Inferior parietal cortex (tissue), 1 donor: Measurements from ENCODE around the gene SPDYC.
A peak's percentile ranks its signal among the peaks of the same experiment; 100 is the strongest.
"Not testable (repeated sequence)": the region's sequence is repeated elsewhere in the genome, so short reads cannot be mapped to it uniquely, and the experiment has no call there.

Source experiments
- DNase-seq: peaks from one replicate; pipeline ENCODE4 v3.0.0-alpha.2; 2016; ENCODE audit errors: extremely low spot score

The SPDYC gene

DNA sequence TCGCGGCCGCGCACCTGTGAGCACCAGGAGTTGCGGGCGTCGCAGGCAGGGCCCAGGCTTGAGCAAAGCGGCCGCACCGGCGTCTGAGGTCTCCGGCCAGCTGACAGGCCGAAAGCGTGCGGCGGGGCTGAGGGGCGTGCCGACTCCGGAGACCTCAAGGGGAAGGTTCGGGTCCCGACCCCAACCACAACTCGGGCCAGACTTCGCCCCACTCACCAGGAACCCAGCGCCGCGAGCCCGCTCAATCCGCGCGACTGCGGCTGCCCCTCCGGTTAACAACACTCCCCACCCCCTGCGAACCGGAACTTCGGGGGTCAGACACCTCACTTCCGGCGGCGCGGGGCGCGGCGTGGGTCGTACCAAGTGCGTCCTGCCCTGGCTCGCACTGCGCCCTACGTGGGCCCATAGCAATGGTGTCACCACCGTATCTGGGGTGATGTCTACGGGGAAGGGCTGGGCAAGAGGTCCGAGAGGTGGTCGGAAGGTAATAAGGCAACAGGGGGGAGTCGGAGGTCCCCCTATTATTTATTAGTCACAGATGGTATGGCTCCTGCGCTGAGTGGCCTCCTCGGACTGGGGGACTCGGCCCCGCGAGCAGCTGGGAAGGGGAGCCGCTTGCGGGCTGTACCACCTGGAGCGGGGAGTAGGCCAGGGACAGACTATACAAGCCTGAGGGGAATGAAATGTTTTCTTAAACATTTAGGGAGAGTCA lies 35.6 kb upstream of the SPDYC start, which contains the start of gene SYVN1:
Gene SYVN1 (minus strand): TSS at position 280 of the 712 bp plus-strand sequence. CDS start 918 bp downstream, outside the sequence.
- peak; percentile 93 for DNase-seq

GRCh38 chr11:65134952-65135632 lies 34.9 kb upstream of the SPDYC start:
- DNase-seq = peak; percentile 92

- no peak for DNase-seq
These were observed 34.3 kb upstream of the SPDYC start for GRCh38 chr11:65135633-65136145.

- no peak for DNase-seq
These were observed 33.4 kb upstream of the SPDYC start for GRCh38 chr11:65136515-65137096.

GRCh38 chr11:65141896-65142494 lies 28.0 kb upstream of the SPDYC start:
- DNase-seq = no peak

DNA sequence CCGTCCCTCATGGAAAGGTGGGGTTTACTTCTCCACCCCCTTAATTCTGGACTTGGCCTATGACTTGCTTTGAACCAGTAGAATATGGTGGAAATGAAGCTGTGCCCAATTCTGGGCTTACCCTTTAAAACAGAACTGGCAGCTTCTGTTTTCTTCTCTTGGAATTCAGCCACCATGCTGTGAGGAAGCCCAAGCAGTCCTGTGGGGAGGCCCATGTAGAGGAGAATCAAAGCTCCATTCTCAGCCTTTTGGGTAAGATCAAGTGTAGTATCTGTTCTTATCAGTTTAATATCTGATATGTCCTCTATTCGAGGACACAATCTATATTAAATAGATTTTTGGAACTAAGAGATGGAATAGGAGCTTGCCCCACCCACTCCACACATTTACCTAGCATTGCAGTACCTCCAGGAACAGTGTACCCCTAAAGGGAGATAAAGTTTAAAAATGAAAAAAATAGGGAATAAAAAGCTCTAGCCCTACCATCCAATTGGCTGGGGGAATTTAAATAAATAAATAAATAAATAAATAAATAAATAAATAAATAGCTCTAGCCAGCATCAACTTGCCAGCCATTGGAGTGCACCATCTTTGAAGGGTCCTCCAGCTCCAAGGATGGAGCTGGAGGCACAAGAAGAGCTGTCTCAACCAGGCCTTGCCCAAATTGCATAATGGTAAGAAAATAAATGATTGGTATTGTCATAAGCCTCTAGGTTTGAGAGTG lies 22.5 kb upstream of the SPDYC start:
- DNase-seq = no peak

DNA sequence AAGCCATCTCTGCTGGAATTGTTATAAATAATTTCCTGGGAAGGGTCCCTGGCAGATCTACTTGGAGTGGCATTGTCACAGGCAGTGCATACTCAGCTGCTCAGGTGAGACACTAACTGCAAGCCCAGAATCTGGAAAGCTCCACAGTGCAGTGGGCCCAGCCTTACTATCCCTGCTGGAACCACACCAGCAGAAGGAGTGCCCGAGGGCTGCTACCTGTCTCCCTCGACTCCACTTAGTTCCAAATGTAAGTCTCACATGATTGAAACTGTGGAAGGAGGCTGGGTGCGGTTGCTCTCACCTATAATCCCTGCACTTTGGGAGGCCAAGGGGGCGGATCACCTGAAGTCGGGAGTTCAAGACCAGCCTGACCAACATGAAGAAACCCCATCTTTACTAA lies 21.4 kb upstream of the SPDYC start:
- no peak for DNase-seq

DNA sequence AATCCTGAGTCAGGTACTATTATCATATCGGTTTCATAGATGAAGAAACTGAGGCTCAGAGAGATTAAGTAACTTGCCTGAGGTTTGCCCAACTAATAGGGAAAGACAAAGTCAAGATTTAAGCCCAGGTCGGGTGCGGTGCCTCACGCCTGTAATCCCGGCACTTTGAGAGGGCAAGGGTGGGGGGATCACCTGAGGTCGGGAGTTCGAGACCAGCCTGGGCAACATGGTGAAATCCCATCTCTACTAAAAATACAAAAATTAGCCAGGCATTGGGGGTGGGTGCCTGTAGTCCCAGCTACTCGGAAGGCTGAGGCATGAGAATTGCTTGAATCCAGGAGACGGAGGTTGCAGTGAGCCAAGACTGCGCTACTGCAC lies 19.9 kb upstream of the SPDYC start:
- not testable (repeated sequence) for DNase-seq

- DNase-seq = peak; percentile 45
These were observed 19.3 kb upstream of the SPDYC start for GRCh38 chr11:65150509-65151299.

DNA sequence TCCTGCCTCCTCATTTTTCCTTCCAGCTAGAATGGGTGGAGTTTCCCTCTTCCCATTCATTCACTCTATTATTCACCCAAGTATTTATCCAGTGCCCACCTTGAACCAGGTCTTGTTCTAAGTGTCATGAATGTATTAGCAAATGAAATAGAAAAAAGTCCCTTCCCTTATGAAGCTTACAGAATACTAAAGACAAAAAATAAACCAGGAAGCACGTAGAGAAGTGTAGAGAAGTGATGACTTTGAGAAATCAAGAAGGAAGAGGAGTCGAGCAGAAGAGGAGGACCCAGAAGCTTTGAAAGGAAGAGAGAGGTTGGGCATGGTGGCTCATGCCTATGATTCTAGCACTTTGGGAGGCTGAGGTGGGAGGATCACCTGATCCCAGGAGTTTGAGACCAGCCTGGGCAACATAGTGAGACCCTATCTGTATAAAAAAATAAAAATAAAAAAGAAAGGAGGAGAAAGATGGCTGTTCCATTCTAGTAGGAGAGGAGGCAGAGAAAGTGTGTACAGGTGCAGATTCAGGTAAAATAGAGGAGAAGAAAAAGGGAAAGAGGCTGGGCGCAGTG lies 18.6 kb upstream of the SPDYC start:
- no peak for DNase-seq

DNA sequence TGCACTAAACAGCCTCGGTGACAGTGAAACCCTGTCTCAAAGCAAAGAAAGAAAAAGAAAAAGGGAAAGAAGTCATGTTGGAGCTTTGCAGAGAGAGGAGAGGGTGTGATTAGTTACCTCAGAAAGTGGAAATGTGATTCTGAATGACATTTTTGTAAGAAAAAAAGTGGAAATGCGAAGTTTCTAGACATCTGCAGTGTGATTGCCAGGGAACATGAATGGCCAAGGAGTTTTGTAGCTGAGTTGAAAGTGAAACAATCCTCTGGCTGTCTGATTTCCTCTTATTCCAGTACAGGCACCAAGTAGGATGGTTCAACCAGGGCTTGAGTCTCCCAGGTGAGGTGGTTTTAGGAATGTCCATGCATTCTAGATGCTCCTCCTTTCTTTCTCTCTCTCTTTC lies 17.9 kb upstream of the SPDYC start:
- DNase-seq = no peak

- no peak for DNase-seq
These were observed 13.8 kb upstream of the SPDYC start for GRCh38 chr11:65156256-65156655.

GRCh38 chr11:65156926-65157325 lies 13.1 kb upstream of the SPDYC start:
- DNase-seq = no peak

DNA sequence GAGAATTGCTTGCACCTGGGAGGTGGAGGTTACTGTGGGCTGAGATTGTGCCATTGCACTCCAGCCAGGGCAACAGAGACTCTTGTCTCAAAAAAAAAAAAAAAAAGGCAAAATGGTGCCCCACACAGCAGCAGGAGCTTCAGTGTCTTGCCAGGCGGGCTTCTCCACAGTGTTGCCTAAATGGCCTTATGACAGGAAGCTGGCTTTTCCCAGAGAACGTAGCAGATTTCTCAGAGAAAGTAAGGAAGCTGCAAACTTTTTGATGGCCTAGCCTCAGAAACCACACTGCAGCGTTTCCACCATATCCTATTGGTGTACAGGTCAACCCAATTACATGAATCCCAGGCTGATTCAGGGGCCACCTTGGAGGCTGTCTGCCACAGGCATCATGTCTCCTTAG lies 12.7 kb upstream of the SPDYC start:
- DNase-seq = no peak

- DNase-seq = no peak
These were observed 11.0 kb upstream of the SPDYC start for GRCh38 chr11:65159012-65159411.

DNA sequence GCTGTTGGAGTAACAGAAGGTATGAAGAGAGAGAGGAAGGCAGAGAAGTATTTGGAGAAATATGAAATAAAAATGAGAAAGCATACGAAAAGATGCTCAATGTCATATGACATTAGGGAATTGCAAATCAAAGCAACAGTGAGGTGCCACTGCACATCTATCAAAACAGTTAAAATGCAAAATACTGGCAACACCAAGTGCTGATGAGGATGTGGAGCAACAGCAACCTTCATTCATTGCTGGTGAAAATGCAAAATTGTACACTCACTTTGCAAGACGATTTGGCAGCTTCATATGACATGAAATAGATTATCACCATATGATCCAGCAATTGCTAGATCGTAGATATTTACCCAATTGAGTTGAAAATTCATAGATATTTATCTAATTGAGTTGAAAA lies 9.4 kb upstream of the SPDYC start:
- no peak for DNase-seq

GRCh38 chr11:65163684-65164083 lies 6.3 kb upstream of the SPDYC start:
- DNase-seq = no peak

DNA sequence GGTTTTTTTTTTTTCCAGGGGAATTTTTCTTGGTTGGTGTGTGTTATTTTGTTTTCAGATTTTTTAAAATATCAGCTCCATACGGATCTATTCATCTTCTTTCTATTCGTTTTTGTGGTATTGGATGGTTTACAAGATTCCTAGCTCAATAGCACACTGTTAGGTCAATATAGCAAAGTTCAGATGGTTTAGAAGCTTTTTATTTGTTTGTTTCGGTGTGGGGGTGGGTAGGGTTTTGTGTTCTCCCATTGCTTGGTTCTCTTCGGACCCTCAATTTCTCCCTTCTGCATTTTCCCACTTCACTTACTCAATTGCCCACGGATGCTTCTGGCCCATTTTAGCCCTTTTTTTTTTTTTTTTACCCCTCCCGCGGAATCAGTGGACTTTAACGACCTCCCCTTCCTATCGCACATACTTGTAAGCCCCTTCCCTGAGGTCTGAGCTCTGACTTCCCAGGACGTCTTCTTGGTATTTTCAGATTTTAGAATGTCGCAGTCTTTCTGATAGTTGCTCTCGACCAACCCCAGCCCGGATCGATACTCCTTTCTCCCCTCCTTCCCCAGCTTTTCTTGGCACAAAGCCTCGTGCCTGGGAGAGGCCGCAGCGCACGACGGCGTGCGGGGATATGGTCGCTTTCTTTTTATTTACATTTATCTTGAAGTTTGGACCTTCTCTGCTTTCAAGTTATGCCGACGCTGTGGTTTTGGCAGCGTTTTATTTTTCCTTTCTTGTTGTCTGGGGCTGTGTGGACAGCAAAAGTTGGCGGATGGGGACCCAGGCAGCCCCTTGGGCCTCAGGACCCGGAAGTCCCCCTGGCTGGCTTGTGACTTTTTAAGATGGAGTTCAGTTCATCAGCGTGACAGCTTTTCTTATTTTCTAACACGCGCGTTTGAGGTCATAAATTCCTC lies 4.4 kb upstream of the SPDYC start:
- no peak for DNase-seq

- DNase-seq = no peak
These were observed 3.1 kb upstream of the SPDYC start for GRCh38 chr11:65166893-65167292.

GRCh38 chr11:65167656-65168055 lies 2.4 kb upstream of the SPDYC start:
- no peak for DNase-seq
